Measurements from ENCODE around the gene KRT27.
A peak's percentile ranks its signal among the peaks of the same experiment; 100 is the strongest.
"Not testable (repeated sequence)": the region's sequence is repeated elsewhere in the genome, so short reads cannot be mapped to it uniquely, and the experiment has no call there.

Gene KRT27

GRCh38 chr17:40755231-40755630, 27.1 kb downstream of the KRT27 start, which contains the start of gene KRT25:
Gene KRT25 (minus strand): TSS chr17:40755331. CDS start chr17:40755271, 60 bp downstream.
- no peak within 1 kb of the TSS for H3K4me3 Mint-ChIP-seq
- ATAC-seq (ENCODE audit: low read depth) (no peak), DNase-seq (ENCODE audit: low spot score in 2 of 2) (no peak)
- peaks cover 10% of the 10 kb centered on the region for H3K36me3 Mint-ChIP-seq
- no peak within 1 kb of the TSS for H3K27ac Mint-ChIP-seq
- H3K27me3 Mint-ChIP-seq, result peaks cover 13% of the 10 kb centered on the region
- peaks cover 20% of the 10 kb centered on the region for H3K9me3 Mint-ChIP-seq
- H3K4me1 Mint-ChIP-seq, result no peaks in the 10 kb centered on the region

GRCh38 chr17:40753804-40754203, 28.5 kb downstream of the KRT27 start:
- DNase-seq (ENCODE audit: low spot score in 2 of 2), result no peak
- Mint-ChIP-seq H3K27me3 (peaks cover 11% of the 10 kb centered on the region), H3K4me3 (no peak overlapping the region), H3K27ac (no peak overlapping the region), H3K4me1 (no peaks in the 10 kb centered on the region), H3K9me3 (peaks cover 12% of the 10 kb centered on the region), H3K36me3 (peaks cover 5% of the 10 kb centered on the region)
- no peak for ATAC-seq (ENCODE audit: low read depth)

GRCh38 chr17:40751065-40751464, 31.3 kb downstream of the KRT27 start:
- ATAC-seq (ENCODE audit: low read depth) (no peak), DNase-seq (ENCODE audit: low spot score in 2 of 2) (no peak)
- no peaks in the 10 kb centered on the region for H3K9me3 Mint-ChIP-seq
- no peak overlapping the region for H3K4me3 Mint-ChIP-seq
- H3K27me3 Mint-ChIP-seq, result peaks cover 19% of the 10 kb centered on the region
- H3K27ac Mint-ChIP-seq, result no peak overlapping the region
- H3K4me1 Mint-ChIP-seq, result no peaks in the 10 kb centered on the region
- H3K36me3 Mint-ChIP-seq, result no peaks in the 10 kb centered on the region

- H3K27me3 Mint-ChIP-seq, result peaks cover 21% of the 10 kb centered on the region
- ATAC-seq (ENCODE audit: low read depth), result no peak
These were observed 32.0 kb downstream of the KRT27 start for GRCh38 chr17:40750391-40750790.

GRCh38 chr17:40748666-40749065, 33.7 kb downstream of the KRT27 start:
- DNase-seq (ENCODE audit: low spot score in 2 of 2); H3K4me3 Mint-ChIP-seq; ATAC-seq (ENCODE audit: low read depth); H3K27ac Mint-ChIP-seq; H3K36me3 Mint-ChIP-seq; H3K4me1 Mint-ChIP-seq; H3K9me3 Mint-ChIP-seq: not testable (repeated sequence)
- H3K27me3 Mint-ChIP-seq, result peaks cover 26% of the 10 kb centered on the region

More at GRCh38 chr17:40750391-40750790, 32.0 kb downstream of the KRT27 start:
- Mint-ChIP-seq H3K27ac (no peak overlapping the region), H3K9me3 (no peaks in the 10 kb centered on the region), H3K4me1 (no peaks in the 10 kb centered on the region), H3K36me3 (no peaks in the 10 kb centered on the region), H3K4me3 (no peak overlapping the region)
- no peak for DNase-seq (ENCODE audit: low spot score in 2 of 2)

- Mint-ChIP-seq H3K27ac (no peak overlapping the region), H3K36me3 (peaks cover 2% of the 10 kb centered on the region), H3K27me3 (peaks cover 10% of the 10 kb centered on the region), H3K9me3 (peaks cover 4% of the 10 kb centered on the region), H3K4me1 (no peaks in the 10 kb centered on the region), H3K4me3 (no peak overlapping the region)
- DNase-seq (ENCODE audit: low spot score in 2 of 2) (no peak), ATAC-seq (ENCODE audit: low read depth) (no peak)
These were observed 43.8 kb downstream of the KRT27 start for GRCh38 chr17:40738553-40738952.

GRCh38 chr17:40735016-40735415, 47.3 kb downstream of the KRT27 start:
- ATAC-seq (ENCODE audit: low read depth), result no peak
- H3K27ac Mint-ChIP-seq, result no peak overlapping the region
- no peaks in the 10 kb centered on the region for H3K36me3 Mint-ChIP-seq
- H3K9me3 Mint-ChIP-seq, result no peaks in the 10 kb centered on the region
- peaks cover 3% of the 10 kb centered on the region for H3K4me1 Mint-ChIP-seq
- H3K27me3 Mint-ChIP-seq, result peaks cover 5% of the 10 kb centered on the region
- DNase-seq (ENCODE audit: low spot score in 2 of 2), result no peak
- no peak overlapping the region for H3K4me3 Mint-ChIP-seq

GRCh38 chr17:40734018-40734417, 48.3 kb downstream of the KRT27 start:
- H3K4me1 Mint-ChIP-seq, result peaks cover 3% of the 10 kb centered on the region
- H3K27me3 Mint-ChIP-seq, result peaks cover 5% of the 10 kb centered on the region
- DNase-seq (ENCODE audit: low spot score in 2 of 2) (no peak), ATAC-seq (ENCODE audit: low read depth) (no peak)
- H3K27ac Mint-ChIP-seq, result no peak overlapping the region
- no peak overlapping the region for H3K4me3 Mint-ChIP-seq
- H3K9me3 Mint-ChIP-seq, result no peaks in the 10 kb centered on the region
- no peaks in the 10 kb centered on the region for H3K36me3 Mint-ChIP-seq

- H3K36me3 Mint-ChIP-seq, result no peaks in the 10 kb centered on the region
- no peak for ATAC-seq (ENCODE audit: low read depth)
- H3K4me3 Mint-ChIP-seq, result no peak overlapping the region
These were observed 51.4 kb downstream of the KRT27 start for GRCh38 chr17:40730970-40731369.

GRCh38 chr17:40727447-40728231, 54.7 kb downstream of the KRT27 start:
- H3K4me1 Mint-ChIP-seq, result peaks cover 11% of the 10 kb centered on the region
- peak overlapping the region; percentile 67 for H3K4me3 Mint-ChIP-seq
- peaks cover 7% of the 10 kb centered on the region for H3K27me3 Mint-ChIP-seq
- H3K27ac Mint-ChIP-seq, result peak overlapping the region; percentile 74
- ATAC-seq (ENCODE audit: low read depth) (peak; percentile 87), DNase-seq (ENCODE audit: low spot score in 2 of 2) (peak in 1 of 2 donors; percentile 25)
- peaks cover 2% of the 10 kb centered on the region for H3K9me3 Mint-ChIP-seq
- H3K36me3 Mint-ChIP-seq, result peaks cover 2% of the 10 kb centered on the region

More at GRCh38 chr17:40730970-40731369, 51.4 kb downstream of the KRT27 start:
- no peak for DNase-seq (ENCODE audit: low spot score in 2 of 2)
- peaks cover 11% of the 10 kb centered on the region for H3K4me1 Mint-ChIP-seq
- H3K9me3 Mint-ChIP-seq, result no peaks in the 10 kb centered on the region
- H3K27me3 Mint-ChIP-seq, result peaks cover 1% of the 10 kb centered on the region
- no peak overlapping the region for H3K27ac Mint-ChIP-seq

GRCh38 chr17:40726919-40727318, 55.4 kb downstream of the KRT27 start:
- Mint-ChIP-seq H3K9me3 (peaks cover 2% of the 10 kb centered on the region), H3K36me3 (peaks cover 2% of the 10 kb centered on the region), H3K4me3 (no peak overlapping the region), H3K27ac (no peak overlapping the region), H3K27me3 (peaks cover 7% of the 10 kb centered on the region), H3K4me1 (peaks cover 11% of the 10 kb centered on the region)
- no peak for DNase-seq (ENCODE audit: low spot score in 2 of 2)
- no peak for ATAC-seq (ENCODE audit: low read depth)
